Measurements from ENCODE around the gene RWDD1.

RWDD1 gene

GRCh38 chr6:116633685-116634084, 62.4 kb downstream of the RWDD1 start:
- peak; percentile 10 for DNase-seq (ENCODE audit: low read depth)
- H3K4me3 ChIP-seq (ENCODE audit: control insufficient read depth, low read depth, low read length): no peak overlapping the region
- TF ChIP-seq CTCF (conservative IDR thresholded peaks at IDR 0.05; ENCODE audit: control insufficient read depth, insufficient read depth, low read depth, low read length): no peak

Measured in fibroblast of mammary gland (primary cell).